Right lobe of liver (tissue), 6 donors: Measurements from ENCODE around the gene CS. TPM values are rescaled to one million over a fixed set of nuclear protein-coding genes. Genes with fewer than 3 reads are reported as not detected.

ENCODE experiments used
- ATAC-seq, 4 donors: fragments of 200-7000 bp; cut with Tn5 transposase; one replicate each; pipeline ENCODE4 v1.9.1; 2020; ENCODE audit warnings: mild to moderate bottlenecking in 4 of 4, moderate library complexity in 4 of 4
- DNase-seq, 3 donors: peaks; one replicate each; pipeline ENCODE4 v3.0.0-alpha.2; 2020
- H3K27ac ChIP-seq, 3 donors: fragments of 200-600 bp; one replicate each; pipeline ENCODE4 v1.8.0; 2022
- H3K27me3 ChIP-seq, 2 donors: fragments of 200-600 bp; one replicate each; pipeline ENCODE4 v1.8.0; 2022
- H3K36me3 ChIP-seq, 4 donors: fragments of 200-600 bp; sonication (generic) in 1 of 4; one replicate each; pipeline versions ENCODE4 v1.5.1 to v1.8.0; 2017 to 2022; ENCODE audit warnings: control low read depth in 1 of 4
- H3K4me1 ChIP-seq, 4 donors: fragments of 200-600 bp; sonication (generic) in 1 of 4; one replicate each; pipeline versions ENCODE4 v1.5.1 to v1.8.0; 2017 to 2022; ENCODE audit warnings: control low read depth in 1 of 4
- H3K4me3 ChIP-seq, 3 donors: fragments of 200-600 bp; one replicate each; pipeline ENCODE4 v1.8.0; 2022
- H3K9me3 ChIP-seq, 4 donors: fragments of 200-600 bp; sonication (generic) in 1 of 4; one replicate each; pipeline versions ENCODE4 v1.5.1 to v1.8.0; 2017 to 2022; ENCODE audit warnings: control low read depth in 1 of 4
- CTCF ChIP-seq, 4 donors: fragments of 200-600 bp in 3 of 4; fragments of 450-650 bp in 1 of 4; IDR thresholded peaks; one replicate each; pipeline versions ENCODE4 v1.5.1 to v1.8.0; 2016 to 2022; ENCODE audit warnings: antibody characterized with exemption in 4 of 4, mild to moderate bottlenecking in 2 of 4
- POLR2A ChIP-seq: fragments of 450-650 bp; IDR thresholded peaks from one replicate; pipeline ENCODE4 v1.6.1; 2017; ENCODE audit warnings: antibody characterized with exemption, mild to moderate bottlenecking
- WGBS: methylation state at CpG from one replicate; pipeline ENCODE4 v1.1.6; 2018; ENCODE audit warnings: low coverage, low lambda C conversion rate; ENCODE audit not compliant: insufficient coverage; ENCODE audit errors: missing lambda C conversion rate; 5-methylcytosine and 5-hydroxymethylcytosine counted together
- intact Hi-C, 2 donors: fragments of 100-400 bp; cut with DNase I; formaldehyde crosslinking; loops; one replicate each; pipeline versions ENCODE4 v1.11.2 to v1.14.1; 2022
- total RNA-seq, 6 experiments: library from RNA; depleted of rRNA in 2 of 6; stranded (reverse); fragments of >200 nt in 2 of 6; fragmentation: NEBNext Ultra II Directional in 3 of 6; extraction: Animal tissue kit (Norgen Biotek cat#: 25700) in 3 of 6; gene quantifications; one replicate each; pipeline versions ENCODE4 v1.1.0 to v1.2.4, GENCODE V29; 2016 to 2023
- donor health status: DM: no; HTN: yes; CAD: no.
- donor health status: DM: no; HTN: no; CAD: no.
- donor health status: DM: no; HTN: no; CAD: no.
- donor health status: DM: no; HTN: yes; CAD: no.
- donor health status: DM: no; HTN: yes; CAD: no.

The CS gene
- total RNA-seq, 6 experiments from 2014 or later = 45.6 to 109 (median 61.2) TPM

- Histone ChIP-seq H3K27me3 (no peaks in the 10 kb centered on the region), H3K4me1 (no peaks in the 10 kb centered on the region), H3K27ac (no peak overlapping the region), H3K36me3 (peaks cover 0 to 46% (median 27%) of the 10 kb centered on the region in 4 donors), H3K9me3 (no peaks in the 10 kb centered on the region), H3K4me3 (no peak overlapping the region)
- intact Hi-C loops = no loop called here
- no peak for ATAC-seq
- no peak for DNase-seq
- 11% methylated on average over 1 of the region's 1 CpG for WGBS
- TF ChIP-seq POLR2A (no peak), CTCF (IDR thresholded peaks at IDR 0.05) (no peak)
Measured at GRCh38 chr12:56341616-56342015, 41.5 kb upstream of the CS start.

- H3K9me3 ChIP-seq = no peaks in the 10 kb centered on the region
- TF ChIP-seq POLR2A (no peak), CTCF (IDR thresholded peaks at IDR 0.05) (no peak)
- no peak overlapping the region for H3K4me3 ChIP-seq
- peaks cover 0 to 27% (median 14%) of the 10 kb centered on the region in 4 donors for H3K36me3 ChIP-seq
- no peaks in the 10 kb centered on the region for H3K27me3 ChIP-seq
- ATAC-seq (no peak), DNase-seq (no peak)
- WGBS = 83% methylated on average over 1 of the region's 1 CpG
- peaks cover 0 to 4% (median 0%) of the 10 kb centered on the region in 4 donors for H3K4me1 ChIP-seq
- no peak overlapping the region for H3K27ac ChIP-seq
- intact Hi-C loops = no loop called here
Measured at GRCh38 chr12:56339158-56339422, 39.0 kb upstream of the CS start.

- Histone ChIP-seq H3K27me3 (no peaks in the 10 kb centered on the region), H3K27ac (no peak within 1 kb of the TSS), H3K36me3 (peaks cover 0 to 21% (median 8%) of the 10 kb centered on the region in 4 donors), H3K4me1 (peaks cover 0 to 4% (median 0%) of the 10 kb centered on the region in 4 donors), H3K9me3 (no peaks in the 10 kb centered on the region), H3K4me3 (no peak within 1 kb of the TSS)
- TF ChIP-seq CTCF (IDR thresholded peaks at IDR 0.05) (no peak), POLR2A (no peak)
- 56% methylated on average over 5 of the region's 9 CpGs for WGBS
- DNase-seq = no peak
- intact Hi-C loops = no loop called here
- ATAC-seq = no peak
Measured at GRCh38 chr12:56338308-56339157, 38.4 kb upstream of the CS start, which contains the start of gene IL23A. IL23A (plus strand) TSS chr12:56338884; CDS start chr12:56339045, 161 bp downstream.

GRCh38 chr12:56337753-56338251 is 37.7 kb upstream of the CS start:
- DNase-seq (no peak), ATAC-seq (no peak)
- Histone ChIP-seq H3K27ac (no peak overlapping the region), H3K36me3 (peaks cover 0 to 14% (median 3%) of the 10 kb centered on the region in 4 donors), H3K4me3 (no peak overlapping the region), H3K27me3 (no peaks in the 10 kb centered on the region), H3K4me1 (peaks cover 0 to 7% (median 0%) of the 10 kb centered on the region in 4 donors), H3K9me3 (no peaks in the 10 kb centered on the region)
- TF ChIP-seq CTCF (IDR thresholded peaks at IDR 0.05) (no peak), POLR2A (no peak)
- intact Hi-C loops = no loop called here
- 45% methylated on average over 4 of the region's 8 CpGs for WGBS
